ENCODE measurements around the gene SLC4A1AP. TPM values are rescaled to one million over a fixed set of nuclear protein-coding genes. Genes with fewer than 3 reads are reported as not detected.

SLC4A1AP gene
- polyA plus RNA-seq, 2 of the 4 experiments (the other 2 are of a cell fraction): 32.6 to 33.0 TPM

GRCh38 chr2:27638037-27638637 is 25.6 kb upstream of the SLC4A1AP start:
- DNase-seq (ENCODE audit: low read depth in 1 of 2, low spot score in 1 of 2) (no peak), FAIRE-seq (no peak), ATAC-seq (no peak)
- Histone ChIP-seq H3K4me2 (no peak overlapping the region), H3K4me1 (no peaks in the 10 kb centered on the region), H3K9me3 (no peaks in the 10 kb centered on the region), H3K4me3 (no peak overlapping the region), H3K27ac (no peak overlapping the region)
- TF ChIP-seq RAD21 (conservative IDR thresholded peaks at IDR 0.05 in 1 of 2, IDR thresholded peaks at IDR 0.05 in 1 of 2) (no peak), BHLHE40 (IDR thresholded peaks at IDR 0.05; ENCODE audit: low read depth, low read length) (no peak), HES2 (IDR thresholded peaks at IDR 0.05) (no peak), JUN (IDR thresholded peaks at IDR 0.05) (no peak)
- ChIA-PET CTCF (interaction anchor here (0.7 kb wide), 1 partner anchor 191 kb away, joined by 3 read pairs; no protein-coding TSS in a partner anchor), POLR2A (no interaction called here)
- WGBS (ENCODE audit: missing lambda C conversion rate): 87% methylated on average over 3 of the region's 3 CpGs

GRCh38 chr2:27638709-27639108 is 25.0 kb upstream of the SLC4A1AP start:
- no peaks in the 10 kb centered on the region for H3K4me1 ChIP-seq
- no peak overlapping the region for H3K27ac ChIP-seq
- TF ChIP-seq HES2 (IDR thresholded peaks at IDR 0.05) (no peak), CBX8 (IDR thresholded peaks at IDR 0.05) (no peak), TFCP2L1 (CRISPR knock-in tag; IDR thresholded peaks at IDR 0.05) (no peak), RFX5 (IDR thresholded peaks at IDR 0.05) (no peak), JUN (IDR thresholded peaks at IDR 0.05) (no peak), MYC (IDR thresholded peaks at IDR 0.05; ENCODE audit: borderline replicate concordance, low read length) (no peak), POLR2A (IDR thresholded peaks at IDR 0.05; ENCODE audit: low read length) (no peak), ZFP36 (IDR thresholded peaks at IDR 0.05; ENCODE audit: borderline replicate concordance, partially characterized antibody) (no peak), EHMT2 (IDR thresholded peaks at IDR 0.05; ENCODE audit: low read depth) (no peak), POLR2AphosphoS2 (conservative IDR thresholded peaks at IDR 0.05; ENCODE audit: low read length) (no peak), KDM1A (IDR thresholded peaks at IDR 0.05; ENCODE audit: low read depth) (no peak), CHD2 (IDR thresholded peaks at IDR 0.05; ENCODE audit: low read length, partially characterized antibody) (no peak), GATA3 (IDR thresholded peaks at IDR 0.05; ENCODE audit: borderline replicate concordance) (no peak), REST (IDR thresholded peaks at IDR 0.05) (no peak), ZSCAN20 (CRISPR knock-in tag; IDR thresholded peaks at IDR 0.05) (no peak), FOXS1 (CRISPR knock-in tag; IDR thresholded peaks at IDR 0.05) (no peak), NPAS2 (CRISPR knock-in tag; IDR thresholded peaks at IDR 0.05; ENCODE audit: borderline replicate concordance) (no peak)
- H3K4me2 ChIP-seq: no peak overlapping the region
- ChIA-PET POLR2A (no interaction called here), CTCF (interaction anchor here (1.5 kb wide), 1 partner anchor 45 kb away, joined by 5 read pairs; no protein-coding TSS in a partner anchor)
- no peaks in the 10 kb centered on the region for H3K9me3 ChIP-seq
- WGBS (ENCODE audit: missing lambda C conversion rate): 88% methylated on average over 3 of the region's 3 CpGs
- ATAC-seq (no peak), DNase-seq (ENCODE audit: low read depth in 1 of 2, low spot score in 1 of 2) (no peak), FAIRE-seq (no peak)
- H3K4me3 ChIP-seq: no peak overlapping the region

- WGBS (ENCODE audit: missing lambda C conversion rate): 87% methylated on average over 2 of the region's 2 CpGs
- ChIA-PET POLR2A (interaction anchor here (0.6 to 1.1 kb wide), 4 partner anchors 12 to 37 kb away, joined by 3 to 5 read pairs (median 4); partner anchors contain the start of genes CCDC121 and GPN1), CTCF (interaction anchor here (0.8 kb wide), 1 partner anchor 42 kb away, joined by 5 read pairs; no protein-coding TSS in a partner anchor)
- Histone ChIP-seq H3K4me1 (no peaks in the 10 kb centered on the region), H3K4me2 (no peak overlapping the region), H3K4me3 (no peak overlapping the region), H3K27ac (no peak overlapping the region), H3K9me3 (no peaks in the 10 kb centered on the region)
- no peak for TF ChIP-seq NR3C1 (IDR thresholded peaks at IDR 0.05)
- no peak for TF ChIP-seq HDAC2 (IDR thresholded peaks at IDR 0.05)
- TF ChIP-seq NPAS2 (CRISPR knock-in tag; IDR thresholded peaks at IDR 0.05; ENCODE audit: borderline replicate concordance): no peak
- TF ChIP-seq MAFK (IDR thresholded peaks at IDR 0.05; ENCODE audit: partially characterized antibody): no peak
- TF ChIP-seq RARB (CRISPR knock-in tag; IDR thresholded peaks at IDR 0.05): no peak
- no peak for TF ChIP-seq MAX (IDR thresholded peaks at IDR 0.05)
- no peak for TF ChIP-seq EHMT2 (IDR thresholded peaks at IDR 0.05; ENCODE audit: low read depth)
- no peak for TF ChIP-seq KDM5A (IDR thresholded peaks at IDR 0.05)
- FAIRE-seq (no peak), ATAC-seq (no peak), DNase-seq (ENCODE audit: low read depth in 1 of 2, low spot score in 1 of 2) (no peak)
Measured at GRCh38 chr2:27640722-27641245, 22.9 kb upstream of the SLC4A1AP start.
